AG10803 (cell line): Measurements from ENCODE around the gene SERHL2.
"Not testable (repeated sequence)": the region's sequence is repeated elsewhere in the genome, so short reads cannot be mapped to it uniquely, and the experiment has no call there.

Experiments
- DNase-seq: peaks from one replicate; pipeline ENCODE4 v3.0.0; 2010; ENCODE audit warnings: low read depth
- H3K4me3 ChIP-seq: 2 replicates; pipeline ENCODE4 v1.5.1; 2011; ENCODE audit warnings: mild to moderate bottlenecking, low read length, control low read depth
- TF ChIP-seq, protein P1 (sequence below): conservative IDR thresholded peaks from 2 replicates; pipeline ENCODE4 v1.5.1; 2011; ENCODE audit warnings: mild to moderate bottlenecking, low read length, control low read depth, inconsistent platforms

SERHL2 gene

GRCh38 chr22:42519525-42520401 is 34.0 kb upstream of the SERHL2 start, which contains the start of gene RRP7A:
RRP7A (minus strand) TSS chr22:42519796; CDS start chr22:42519786, 10 bp downstream.
- H3K4me3 ChIP-seq = peak within 1 kb of the TSS; percentile 81
- TF ChIP-seq, protein P1, sequence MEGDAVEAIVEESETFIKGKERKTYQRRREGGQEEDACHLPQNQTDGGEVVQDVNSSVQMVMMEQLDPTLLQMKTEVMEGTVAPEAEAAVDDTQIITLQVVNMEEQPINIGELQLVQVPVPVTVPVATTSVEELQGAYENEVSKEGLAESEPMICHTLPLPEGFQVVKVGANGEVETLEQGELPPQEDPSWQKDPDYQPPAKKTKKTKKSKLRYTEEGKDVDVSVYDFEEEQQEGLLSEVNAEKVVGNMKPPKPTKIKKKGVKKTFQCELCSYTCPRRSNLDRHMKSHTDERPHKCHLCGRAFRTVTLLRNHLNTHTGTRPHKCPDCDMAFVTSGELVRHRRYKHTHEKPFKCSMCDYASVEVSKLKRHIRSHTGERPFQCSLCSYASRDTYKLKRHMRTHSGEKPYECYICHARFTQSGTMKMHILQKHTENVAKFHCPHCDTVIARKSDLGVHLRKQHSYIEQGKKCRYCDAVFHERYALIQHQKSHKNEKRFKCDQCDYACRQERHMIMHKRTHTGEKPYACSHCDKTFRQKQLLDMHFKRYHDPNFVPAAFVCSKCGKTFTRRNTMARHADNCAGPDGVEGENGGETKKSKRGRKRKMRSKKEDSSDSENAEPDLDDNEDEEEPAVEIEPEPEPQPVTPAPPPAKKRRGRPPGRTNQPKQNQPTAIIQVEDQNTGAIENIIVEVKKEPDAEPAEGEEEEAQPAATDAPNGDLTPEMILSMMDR = no peak
- DNase-seq = peak; percentile 72

- H3K4me3 ChIP-seq = no peak overlapping the region
- TF ChIP-seq, protein P1 = no peak
- no peak for DNase-seq
Observed at GRCh38 chr22:42521228-42521546, 32.6 kb upstream of the SERHL2 start.

GRCh38 chr22:42522546-42522945 is 31.2 kb upstream of the SERHL2 start:
- TF ChIP-seq, protein P1 = no peak
- DNase-seq = no peak
- no peak overlapping the region for H3K4me3 ChIP-seq

DNA sequence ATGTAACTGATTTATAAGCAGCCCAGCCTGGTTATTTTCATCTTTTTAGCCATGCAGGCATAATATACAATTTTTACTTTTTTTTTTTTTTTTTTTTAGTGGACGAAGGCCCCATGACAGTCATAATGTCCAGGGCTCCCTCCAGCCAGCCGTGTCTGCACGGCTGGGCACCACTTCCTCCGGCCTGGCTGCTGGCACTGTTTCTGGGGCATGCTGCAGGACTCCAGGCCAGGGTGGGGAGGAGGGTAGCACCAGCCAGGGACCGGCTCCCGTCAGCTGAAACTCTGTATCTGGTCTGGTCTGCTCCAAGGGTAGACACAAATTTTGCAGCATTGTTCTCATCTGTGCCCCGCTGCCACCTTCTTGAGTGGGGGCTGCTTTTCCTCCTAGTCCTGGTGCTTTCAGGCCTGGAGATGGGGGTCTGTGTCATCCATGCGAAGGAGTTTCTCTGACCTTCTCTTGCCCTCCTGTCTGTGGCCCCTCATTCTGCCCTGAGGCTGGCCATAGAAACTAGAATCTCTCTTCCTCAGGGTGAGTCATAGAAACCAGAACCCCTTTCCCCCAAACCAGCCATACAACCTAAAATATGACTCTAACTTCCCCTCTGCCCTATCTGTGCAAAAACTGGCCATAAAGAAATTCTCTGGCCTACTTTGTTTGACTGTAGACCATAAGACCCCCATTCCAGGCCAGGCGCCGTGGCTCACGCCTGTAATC is 25.0 kb upstream of the SERHL2 start:
- H3K4me3 ChIP-seq = no peak overlapping the region
- DNase-seq = no peak

GRCh38 chr22:42529435-42529834 is 24.3 kb upstream of the SERHL2 start:
- not testable (repeated sequence) for H3K4me3 ChIP-seq, DNase-seq

More for the DNA sequence above, 25.0 kb upstream of the SERHL2 start:
- TF ChIP-seq, protein P1 = no peak

- not testable (repeated sequence) for DNase-seq, H3K4me3 ChIP-seq
Observed at GRCh38 chr22:42531401-42532084, 22.2 kb upstream of the SERHL2 start.

GRCh38 chr22:42533638-42533977 is 20.1 kb upstream of the SERHL2 start:
- H3K4me3 ChIP-seq = no peak overlapping the region
- TF ChIP-seq, protein P1 = no peak
- DNase-seq = no peak

DNA sequence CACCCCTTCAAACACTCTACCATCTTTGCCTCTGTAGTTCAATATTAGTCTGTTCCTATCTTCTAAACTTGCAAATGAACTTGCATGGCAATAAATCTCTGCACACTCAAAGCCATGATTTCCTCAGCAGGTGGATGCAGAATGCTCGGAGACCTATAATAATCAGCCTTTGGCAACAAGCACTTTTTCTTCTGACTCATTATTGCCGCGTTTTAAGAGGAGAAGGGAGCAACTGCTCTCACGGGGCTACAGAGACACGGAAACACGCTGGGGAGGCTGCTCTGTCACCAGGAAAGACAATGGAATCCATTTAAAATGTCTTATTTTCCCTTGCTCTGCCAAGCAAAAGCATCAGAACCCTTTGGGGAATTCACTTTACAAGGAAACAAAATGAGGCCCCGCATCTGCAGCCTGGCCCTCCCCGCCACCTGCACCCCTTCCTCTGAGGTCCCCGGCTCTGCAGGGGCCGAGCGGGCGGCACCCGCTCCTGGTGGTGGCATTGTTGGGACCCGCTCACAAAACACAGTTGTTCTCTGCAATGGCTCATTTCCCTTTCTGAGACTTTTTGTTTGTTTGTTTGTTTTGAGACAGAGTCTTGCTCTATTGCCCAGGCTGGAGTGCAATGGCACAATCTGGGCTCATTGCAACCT is 18.5 kb upstream of the SERHL2 start:
- H3K4me3 ChIP-seq, DNase-seq: not testable (repeated sequence)
